ENCODE data around the gene QKI.
"Not testable (repeated sequence)": the region's sequence is repeated elsewhere in the genome, so short reads cannot be mapped to it uniquely, and the experiment has no call there.

Gene QKI

DNA sequence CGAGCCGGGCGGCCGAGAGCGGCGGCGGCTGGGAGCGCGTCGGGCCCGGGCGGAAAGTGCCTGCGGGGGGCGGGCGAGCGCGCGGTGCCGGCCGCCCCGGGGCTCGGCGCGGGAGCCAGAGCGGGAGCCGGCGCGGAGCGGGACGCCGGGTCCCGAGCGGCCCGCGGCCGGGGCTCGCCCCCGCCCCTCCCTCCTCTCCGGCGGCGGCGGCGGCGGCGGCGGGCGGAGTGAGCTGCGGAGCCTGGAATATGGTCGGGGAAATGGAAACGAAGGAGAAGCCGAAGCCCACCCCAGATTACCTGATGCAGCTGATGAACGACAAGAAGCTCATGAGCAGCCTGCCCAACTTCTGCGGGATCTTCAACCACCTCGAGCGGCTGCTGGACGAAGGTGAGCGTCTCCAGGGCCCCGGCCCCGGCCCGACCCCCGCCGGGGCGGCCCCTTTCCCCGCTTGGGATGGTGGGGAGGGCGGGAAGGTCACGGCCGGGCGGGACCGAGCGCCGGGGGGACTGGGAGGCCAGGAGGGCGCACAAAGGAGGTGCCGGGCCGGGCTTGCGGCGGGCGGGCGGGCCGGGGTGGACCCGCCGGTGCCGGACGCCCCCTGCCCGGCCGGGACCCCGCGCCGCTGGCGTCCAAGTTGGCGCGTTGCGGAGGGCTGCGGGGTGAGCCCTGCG is 565 bp downstream of the QKI start:
- no peak for DNase-seq (ENCODE audit: low read depth)

DNA sequence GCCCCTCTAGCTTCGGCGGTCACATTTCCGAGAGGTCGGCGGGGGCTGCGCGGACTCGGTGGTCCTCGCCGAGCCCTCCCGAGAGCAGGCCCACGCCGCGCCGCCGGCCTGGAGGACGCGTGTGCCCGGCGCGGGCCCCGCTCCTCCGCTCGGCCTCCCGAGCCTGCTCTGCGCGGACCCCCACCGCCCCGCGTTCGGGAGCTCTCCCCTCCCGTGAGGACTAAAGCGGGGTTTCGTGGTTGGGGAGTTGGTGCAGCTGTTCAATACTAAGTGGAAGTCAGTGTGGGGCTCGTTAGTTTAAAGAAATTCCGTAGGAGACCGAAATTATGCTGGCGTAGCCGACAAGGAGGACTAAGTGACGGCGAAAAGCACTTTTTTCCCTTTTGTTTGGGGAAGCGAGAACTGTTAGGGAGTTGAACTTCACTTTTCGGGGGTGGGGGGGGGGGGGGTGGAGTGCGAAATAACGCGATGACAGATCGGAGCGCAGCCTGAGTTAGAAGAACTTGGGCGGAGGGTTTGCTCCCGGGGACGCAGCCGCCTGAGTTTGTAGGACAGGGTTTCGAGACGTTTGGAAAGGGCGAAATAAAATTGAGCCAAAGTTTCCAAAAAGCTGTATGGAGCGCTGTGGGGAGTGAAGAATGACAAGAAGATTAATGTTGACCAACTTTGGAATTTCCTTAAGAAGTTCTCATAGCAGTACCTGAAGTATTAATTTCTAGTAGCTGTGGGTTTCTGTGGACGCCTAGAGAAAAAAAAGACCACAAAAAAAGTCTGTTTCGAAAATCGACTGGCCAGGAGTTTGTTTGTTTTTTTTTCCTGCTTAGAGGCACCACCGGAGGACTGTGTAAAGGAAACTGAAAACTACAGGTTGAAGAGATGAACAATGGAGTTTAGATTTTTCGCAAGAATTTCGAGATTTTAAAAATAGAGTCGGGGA is 1.4 kb downstream of the QKI start:
- DNase-seq (ENCODE audit: low read depth) = peak; percentile 30

DNA sequence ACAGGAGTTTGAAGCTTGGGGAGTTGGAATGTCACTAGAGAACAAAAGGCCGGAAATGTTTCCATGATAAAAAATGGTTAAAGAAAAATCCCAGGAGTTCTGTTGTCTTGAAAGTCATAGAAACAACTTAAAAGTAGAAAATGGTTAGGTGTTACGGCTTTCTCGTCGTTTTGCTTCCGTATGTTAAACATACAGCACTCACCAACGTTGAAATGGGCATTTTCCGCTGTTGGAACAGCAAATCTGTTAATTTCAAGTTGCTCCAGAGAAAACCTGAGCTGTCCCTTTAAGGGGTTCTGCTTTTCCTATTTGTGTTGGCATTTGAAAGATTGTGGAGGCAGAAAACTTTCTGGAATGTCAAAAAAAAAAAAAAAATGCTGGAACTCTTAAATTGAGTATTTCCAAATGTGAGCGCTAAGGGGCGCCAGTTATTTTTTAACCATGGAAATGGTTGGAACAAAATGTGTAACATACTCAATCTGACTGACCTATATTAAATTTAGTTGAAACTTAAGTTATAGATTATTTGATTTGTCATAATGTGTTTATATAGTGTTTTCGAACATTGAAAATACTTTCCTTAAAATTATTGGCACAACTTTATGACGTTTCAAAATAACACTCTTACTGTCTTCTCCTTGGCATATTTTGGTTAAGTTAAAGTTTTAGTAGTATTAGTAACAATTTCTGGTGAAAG is 2.2 kb downstream of the QKI start:
- DNase-seq (ENCODE audit: low read depth) = peak; percentile 68

DNA sequence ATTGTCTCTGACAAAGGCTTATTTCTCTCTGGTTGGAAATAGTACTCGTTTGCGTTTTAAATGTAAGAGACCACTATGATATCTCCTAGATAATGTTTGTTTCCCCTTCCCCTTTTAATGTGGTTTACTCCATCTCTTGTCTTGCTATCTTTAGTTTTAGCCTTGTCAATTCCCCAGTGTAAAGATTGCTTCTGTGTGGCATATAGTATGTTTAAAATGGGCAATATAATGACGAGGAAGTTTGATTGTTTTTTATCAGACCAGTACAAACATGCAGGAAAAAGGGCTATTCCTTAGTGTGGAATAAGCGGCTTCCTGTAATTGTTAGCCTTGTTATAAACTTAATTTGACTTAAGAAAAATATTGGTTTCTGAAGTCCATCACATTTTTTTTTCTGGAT is 3.1 kb downstream of the QKI start:
- no peak for DNase-seq (ENCODE audit: low read depth)

DNA sequence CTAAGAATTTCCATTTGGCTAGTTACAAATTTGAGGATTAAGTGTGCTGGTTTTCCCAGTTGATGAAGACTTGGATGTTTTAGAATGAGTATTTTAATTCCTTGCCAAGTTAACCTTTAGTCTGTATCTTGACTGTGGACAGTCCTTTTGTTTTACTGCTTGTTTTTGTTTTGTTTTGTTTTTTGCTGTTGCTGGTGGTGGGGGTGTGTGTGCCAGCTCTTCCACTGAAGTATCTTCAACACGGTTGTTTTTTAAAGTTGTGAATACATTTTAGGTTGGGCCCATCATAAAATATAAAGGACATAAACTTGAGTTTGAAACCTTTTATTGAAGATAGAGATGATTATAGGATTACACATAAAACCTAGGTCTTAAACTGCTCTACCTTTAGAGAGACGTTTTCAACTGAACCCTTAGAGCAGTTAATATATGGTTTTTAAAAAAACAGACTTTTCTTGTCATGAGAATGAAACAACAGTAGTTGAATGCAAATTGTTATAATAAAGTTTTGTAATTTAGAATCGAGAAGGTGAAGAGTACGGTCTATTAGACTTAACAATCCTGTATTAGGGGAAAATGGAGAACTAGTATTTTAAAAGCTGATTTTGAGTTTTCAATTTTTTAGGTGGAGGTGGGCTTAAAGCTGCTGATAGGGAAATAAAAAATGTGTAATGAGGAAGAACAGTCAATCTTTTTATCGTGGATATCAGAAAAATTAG is 4.0 kb downstream of the QKI start:
- DNase-seq (ENCODE audit: low read depth) = no peak

DNA sequence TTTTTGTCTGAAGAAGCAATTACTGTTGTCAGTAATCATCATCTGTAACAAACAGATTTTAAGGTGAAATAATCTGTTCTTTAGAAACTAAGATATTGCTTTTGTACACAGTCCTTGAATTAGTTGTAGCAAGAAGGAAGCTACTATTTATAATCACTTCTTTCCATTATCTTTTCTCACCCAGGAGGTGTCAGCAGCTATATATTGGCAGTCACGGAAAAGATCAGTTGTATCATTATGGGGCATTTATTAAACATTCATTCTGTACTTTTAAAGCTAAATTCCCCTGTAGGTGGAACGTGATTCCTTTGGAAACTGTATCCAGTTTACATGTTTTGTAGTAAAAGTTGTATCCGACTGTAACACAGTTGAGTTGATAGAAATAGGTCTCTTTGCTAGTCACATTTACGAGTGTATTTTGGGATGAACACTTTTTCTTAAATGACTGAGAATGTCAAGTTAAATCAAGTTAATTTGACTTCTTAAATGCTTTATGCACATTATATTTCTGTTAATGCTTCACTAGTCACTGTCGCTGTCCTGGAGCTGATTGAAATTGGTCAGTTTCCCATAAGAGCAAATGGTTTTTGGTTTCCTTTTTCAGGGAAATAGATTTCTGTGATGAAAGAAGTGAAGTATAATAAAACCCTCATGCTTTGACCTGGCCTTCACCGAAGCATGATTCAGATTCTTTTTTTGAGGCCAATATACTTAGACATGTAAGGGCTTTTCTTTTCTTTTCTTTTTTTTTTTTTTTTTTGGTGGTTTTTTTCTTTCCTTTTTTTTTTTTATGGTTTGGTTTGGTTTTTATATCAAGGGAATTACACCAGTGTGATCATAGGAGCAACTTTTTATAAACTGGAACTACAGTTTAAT is 5.1 kb downstream of the QKI start:
- no peak for DNase-seq (ENCODE audit: low read depth)

DNA sequence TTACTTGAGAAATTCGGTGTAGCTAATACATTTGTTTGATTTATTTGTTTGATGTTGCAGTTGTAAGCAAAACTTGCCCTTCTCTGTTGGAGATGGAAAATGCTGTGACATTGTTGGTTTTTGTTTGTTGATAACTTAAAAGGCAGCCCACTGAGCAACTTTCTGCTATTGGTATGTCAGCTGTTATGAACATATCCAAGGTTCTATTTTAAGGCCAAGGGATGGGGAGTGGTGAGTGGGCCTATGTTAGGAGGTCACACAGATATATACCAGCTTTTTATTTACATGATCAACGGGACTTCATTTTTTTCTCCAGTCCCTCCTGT is 5.7 kb downstream of the QKI start:
- DNase-seq (ENCODE audit: low read depth) = no peak

DNA sequence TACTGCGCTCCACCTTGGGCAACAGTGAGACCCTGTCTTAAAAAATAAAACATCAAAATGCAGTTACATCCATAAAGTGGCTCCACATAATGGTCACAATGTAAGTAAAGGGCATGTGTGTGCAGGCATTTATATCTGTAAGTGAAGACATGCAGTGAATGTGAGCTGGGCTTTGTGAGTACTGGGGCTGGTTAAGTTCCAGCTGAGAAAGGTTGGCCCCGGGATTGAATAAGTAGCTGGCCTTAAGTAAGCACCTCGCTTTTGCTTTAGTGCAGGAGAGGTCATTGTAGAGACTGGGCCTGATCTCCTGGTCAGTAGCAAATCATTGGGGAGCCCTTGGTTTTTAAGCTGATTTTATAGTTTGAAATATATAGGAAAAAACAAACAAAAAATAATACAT is 8.0 kb downstream of the QKI start:
- no peak for DNase-seq (ENCODE audit: low read depth)

DNA sequence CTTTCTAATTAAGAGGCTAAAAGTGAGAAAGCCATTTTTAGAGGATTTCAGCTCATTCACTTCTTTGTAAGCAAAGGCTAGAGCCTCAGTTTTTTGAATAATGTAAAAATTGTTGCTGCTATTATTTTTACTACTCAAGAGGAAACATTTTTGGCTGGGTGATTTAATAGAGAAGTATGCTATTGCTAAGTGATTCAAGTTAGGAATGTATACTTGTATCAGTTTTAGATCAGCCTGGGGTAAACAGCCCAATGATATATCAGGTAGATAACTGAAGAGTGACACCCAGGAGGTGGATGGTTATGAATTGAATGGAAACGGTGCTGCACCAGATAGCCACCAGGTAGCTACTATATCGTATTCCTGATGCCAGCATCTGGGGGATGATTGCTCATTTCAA is 9.2 kb downstream of the QKI start:
- no peak for DNase-seq (ENCODE audit: low read depth)

DNA sequence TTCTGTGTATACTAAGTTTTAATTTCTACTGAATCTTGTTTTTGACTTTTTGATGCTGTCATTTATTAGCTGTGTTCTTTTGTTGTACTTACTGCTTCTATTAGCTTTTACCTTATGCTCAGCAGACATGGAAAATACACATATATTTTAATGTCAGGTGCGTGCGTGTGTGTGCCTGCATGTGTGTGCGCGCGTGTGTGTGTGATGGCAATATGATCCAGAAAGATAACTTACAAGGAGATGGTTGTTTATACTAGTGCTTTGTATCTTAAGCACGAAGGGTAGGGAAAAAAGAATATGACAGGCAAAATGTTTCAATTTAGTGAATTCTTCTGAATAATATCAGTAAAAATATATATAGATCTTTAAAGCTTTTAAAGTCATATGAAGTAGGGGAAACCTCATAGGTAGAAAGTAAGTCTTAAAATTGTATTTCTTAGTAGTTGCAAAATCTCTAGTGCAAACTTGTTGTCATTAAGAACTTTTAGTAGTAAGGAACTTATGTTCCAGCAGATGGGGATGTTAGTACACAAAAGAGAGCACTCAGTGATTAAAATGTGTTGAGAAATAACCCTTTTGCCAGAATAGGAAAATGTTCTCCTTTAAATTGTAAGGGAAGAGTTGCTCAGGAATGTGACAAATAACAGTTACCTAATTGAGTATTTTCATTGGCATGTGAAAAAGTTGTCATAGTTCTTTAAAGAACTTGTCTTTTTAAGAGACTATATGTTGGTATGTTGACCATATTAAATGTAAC is 13.2 kb downstream of the QKI start:
- DNase-seq (ENCODE audit: low read depth) = no peak

DNA sequence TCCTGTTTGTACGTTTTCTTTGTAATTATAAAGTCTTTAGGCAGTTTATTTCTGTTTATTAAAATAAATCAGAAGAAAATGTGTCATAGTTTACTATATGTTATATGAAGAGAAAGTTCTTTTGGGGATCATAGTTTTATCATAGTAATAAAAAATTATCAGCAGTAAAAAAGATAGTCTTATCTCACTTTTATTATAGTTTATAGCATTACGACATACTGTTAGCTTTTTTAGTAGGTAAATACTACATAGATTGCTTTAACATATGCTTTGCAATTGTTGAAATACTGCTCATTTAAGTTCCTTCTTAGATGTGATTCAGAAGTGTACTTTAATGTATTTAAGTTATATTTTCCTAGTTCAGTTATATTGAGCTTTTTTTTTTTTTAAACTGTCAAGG is 13.9 kb downstream of the QKI start:
- no peak for DNase-seq (ENCODE audit: low read depth)

DNA sequence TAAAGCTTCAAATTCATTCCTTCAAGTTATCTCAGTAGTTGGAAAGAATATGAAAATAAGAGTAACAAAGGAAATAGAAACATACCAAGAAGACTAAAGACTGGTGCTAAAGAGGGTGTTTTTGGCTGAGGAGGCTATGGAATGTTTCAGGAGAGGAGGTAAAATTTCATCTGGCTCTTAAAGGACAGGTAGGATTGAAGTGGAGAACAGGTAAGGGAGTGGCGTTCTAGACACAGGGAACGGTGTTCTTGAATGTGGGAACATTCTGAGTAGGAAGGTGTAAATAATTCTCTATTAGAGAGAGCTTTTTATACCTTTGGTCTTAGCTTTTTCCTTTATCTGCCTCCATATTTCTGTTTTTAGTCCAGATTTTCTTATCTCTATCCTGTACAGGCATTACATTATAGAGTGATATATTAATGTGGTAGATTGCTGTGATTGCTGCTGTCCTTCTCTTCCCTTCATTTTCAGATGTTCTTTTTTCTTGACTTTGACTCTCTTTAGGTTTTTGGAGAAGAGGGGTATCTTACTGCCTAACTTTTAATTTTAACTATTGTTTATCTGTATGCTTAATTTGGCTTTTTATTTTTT is 15.4 kb downstream of the QKI start:
- DNase-seq (ENCODE audit: low read depth) = no peak

DNA sequence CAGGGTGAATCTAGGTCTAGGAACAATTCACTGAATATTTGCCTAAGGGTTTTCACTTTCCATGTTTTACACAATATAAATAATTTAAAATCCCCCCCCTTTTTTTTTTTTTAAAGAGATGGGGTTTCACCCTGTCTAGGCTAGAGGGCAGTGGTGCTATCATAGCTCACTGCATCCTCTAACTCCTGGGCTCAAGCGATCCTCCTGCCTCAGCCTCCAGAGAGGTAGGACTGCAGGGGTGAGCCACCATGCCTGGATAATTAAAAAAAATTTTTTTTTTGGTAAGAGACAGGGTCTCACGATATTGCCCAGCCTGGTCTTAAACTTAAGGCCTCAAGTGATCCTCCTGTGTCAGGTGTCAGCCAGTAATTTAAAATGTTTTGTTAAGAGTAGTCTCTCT is 17.8 kb downstream of the QKI start:
- DNase-seq (ENCODE audit: low read depth) = no peak

DNA sequence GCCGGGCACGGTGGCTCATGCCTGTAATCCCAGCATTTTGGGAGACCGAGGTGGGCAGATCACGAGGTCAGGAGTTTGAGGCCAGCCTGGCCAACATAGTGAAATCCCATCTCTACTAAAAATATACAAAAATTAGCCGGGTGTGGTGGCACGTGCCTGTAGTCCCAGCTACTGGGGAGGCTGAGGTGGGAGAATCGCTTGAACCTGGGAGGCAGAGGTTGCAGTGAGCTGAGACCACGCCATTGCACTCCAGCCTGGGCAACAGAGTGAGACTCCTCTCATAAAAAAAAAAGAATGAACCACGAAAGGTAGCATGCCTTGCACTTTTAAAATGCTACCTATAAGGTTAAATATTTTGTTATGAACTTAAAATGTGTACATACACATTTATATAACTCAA is 19.0 kb downstream of the QKI start:
- not testable (repeated sequence) for DNase-seq (ENCODE audit: low read depth)

DNA sequence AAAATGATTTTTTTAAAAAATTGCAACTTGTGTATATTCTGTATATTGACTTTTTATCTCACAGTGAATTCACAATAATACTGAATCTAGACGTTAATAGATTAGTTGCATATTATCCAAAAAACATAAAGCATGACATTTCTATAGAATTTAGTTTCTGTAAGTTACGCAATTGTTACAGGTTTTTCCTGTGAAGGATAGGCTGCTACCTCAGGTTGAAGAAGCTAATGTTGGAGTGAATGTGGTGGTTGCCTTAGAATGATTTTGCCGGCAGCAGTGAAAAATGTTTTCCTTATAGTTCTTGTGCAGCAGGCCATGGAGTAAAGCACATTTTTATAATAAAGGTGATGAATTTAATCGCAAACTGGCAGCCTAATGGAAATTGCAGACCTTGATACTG is 20.5 kb downstream of the QKI start:
- DNase-seq (ENCODE audit: low read depth) = no peak

DNA sequence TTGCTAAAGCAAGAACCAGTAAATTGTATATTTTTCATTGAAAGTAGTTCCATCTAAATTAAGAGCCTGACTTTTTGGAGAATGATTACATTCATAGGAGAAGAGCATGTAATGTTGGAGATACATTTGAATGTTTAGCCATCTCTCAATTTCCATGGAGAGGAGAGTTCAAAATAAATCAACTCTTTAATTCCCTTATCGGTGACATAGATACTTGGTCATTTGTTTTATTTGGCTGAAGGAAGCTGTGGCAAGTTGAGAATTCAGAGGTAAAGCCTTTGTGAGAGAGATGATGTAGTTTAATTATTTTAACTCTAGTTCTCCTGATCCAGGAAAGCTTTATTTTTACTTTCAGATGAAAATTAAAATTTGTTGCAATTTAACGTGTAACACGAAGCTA is 22.3 kb downstream of the QKI start:
- no peak for DNase-seq (ENCODE audit: low read depth)

DNA sequence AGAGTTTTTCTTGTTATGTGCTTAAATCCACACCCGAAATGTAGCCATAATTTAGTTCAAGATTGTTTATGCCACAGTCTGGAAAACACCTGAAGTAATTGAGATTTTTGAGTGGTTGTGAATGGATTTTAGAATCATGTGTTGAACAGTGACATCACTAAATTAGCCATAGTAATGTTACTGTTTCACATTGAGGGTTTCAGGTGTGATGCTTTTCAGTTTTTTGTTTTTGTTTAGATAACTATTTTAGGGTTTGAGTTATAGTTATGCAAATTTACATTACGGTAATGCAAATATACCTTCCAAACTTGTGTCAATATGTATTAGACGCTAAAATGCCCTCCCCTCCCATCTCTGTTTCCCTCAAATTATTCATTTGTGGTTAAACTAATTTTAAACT is 22.9 kb downstream of the QKI start:
- DNase-seq (ENCODE audit: low read depth) = no peak

DNA sequence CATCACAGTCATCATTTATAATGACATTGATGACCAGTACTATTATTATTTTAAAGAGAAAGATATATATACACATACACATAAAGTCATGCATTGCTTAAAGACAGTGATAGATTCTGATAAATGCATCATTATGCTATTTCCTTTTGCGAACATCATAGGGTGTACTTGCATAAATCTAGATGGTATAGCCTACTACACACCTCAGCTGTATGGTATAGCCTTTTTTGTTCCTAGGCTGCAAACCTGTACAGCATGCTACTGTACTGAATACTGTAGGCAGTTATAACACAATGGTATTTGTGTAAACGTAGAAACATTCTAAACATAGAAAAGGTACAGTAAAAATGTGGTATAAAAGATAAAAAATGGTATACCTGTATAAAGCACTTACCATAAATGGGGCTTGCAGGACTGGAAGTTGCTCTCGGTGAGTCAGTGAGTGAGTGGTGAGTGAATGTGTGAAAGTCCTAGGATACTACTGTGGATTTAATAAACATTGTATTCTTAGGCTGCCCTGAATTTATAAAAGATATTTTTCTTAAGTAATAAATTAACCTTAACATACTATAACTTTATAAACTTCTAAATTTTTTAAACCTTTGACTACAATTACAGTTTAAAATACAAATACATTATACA is 23.9 kb downstream of the QKI start:
- DNase-seq (ENCODE audit: low read depth) = no peak

DNA sequence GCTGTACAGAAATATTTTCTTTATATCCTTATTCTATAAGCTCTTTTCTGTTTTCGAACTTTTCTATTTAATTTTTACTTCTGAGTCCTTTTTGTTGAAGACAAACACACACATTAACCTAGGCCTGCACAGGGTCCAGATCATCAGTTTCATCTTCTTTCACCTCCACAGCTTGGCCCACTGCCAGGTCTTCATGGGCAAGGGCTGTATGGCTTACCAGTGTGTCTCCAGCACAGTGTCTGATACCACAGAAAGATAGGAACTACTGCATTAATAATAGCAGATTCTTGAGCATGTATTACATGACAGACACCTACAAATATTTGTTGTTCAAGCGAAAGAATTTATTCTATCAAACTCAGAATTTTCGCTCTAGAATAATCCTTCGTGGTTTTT is 24.4 kb downstream of the QKI start:
- no peak for DNase-seq (ENCODE audit: low read depth)

DNA sequence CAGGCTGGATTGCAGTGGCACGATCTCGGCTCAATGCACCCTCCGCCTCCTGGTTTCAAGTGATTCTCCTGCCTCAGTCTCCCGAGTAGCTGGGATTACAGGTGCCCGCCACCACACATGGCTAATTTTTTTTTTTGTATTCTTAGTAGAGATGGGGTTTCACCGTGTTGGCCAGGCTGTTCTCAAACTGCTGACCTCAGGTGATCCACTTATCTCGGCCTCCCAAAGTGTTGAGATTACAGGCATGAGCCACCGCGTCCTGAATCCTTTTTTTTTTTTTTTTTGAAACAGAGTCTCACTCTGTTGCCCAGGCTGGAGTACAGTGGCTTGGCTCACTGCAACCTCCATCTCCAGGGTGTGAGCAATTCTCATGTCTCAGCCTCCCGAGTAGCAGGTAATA is 24.9 kb downstream of the QKI start:
- not testable (repeated sequence) for DNase-seq (ENCODE audit: low read depth)

Data from HS-27A (cell line).